H1 (cell line): ENCODE results near the gene KRT23. TPM values are rescaled to one million over a fixed set of nuclear protein-coding genes. Genes with fewer than 3 reads are reported as not detected.

Experiments
- CTCF ChIA-PET: fragments of 300-600 bp; sonication (Branson Sonifier 250); formaldehyde crosslinking; loops from one replicate; lab custom pipeline; 2021; ENCODE audit not compliant: partially characterized antibody; lab: Charles Lee
- POLR2A ChIA-PET: fragments of 300-600 bp; sonication (Branson Sonifier 250); formaldehyde crosslinking; loops from one replicate; lab custom pipeline; 2021; ENCODE audit warnings: inconsistent platforms; ENCODE audit not compliant: partially characterized antibody; lab: Charles Lee
- DNase-seq, 2 experiments: peaks; one replicate each; pipeline versions ENCODE4 v3.0.0 to v3.0.0-alpha.2; 2010 to 2022; ENCODE audit warnings: low spot score in 2 of 2, low read depth in 1 of 2, mixed read lengths in 1 of 2
- FAIRE-seq: peaks from 2 replicates; lab custom pipeline; 2011; peaks lifted over from hg19 to GRCh38; lab: Jason Lieb, UNC
- H2AFZ ChIP-seq: 2 replicates; pipeline ENCODE4 v1.8.1; 2012; ENCODE audit warnings: low read length, inconsistent platforms
- H2AK5ac ChIP-seq: 2 replicates; pipeline ENCODE4 v1.6.1; 2013; ENCODE audit warnings: low read depth, low read length
- H2BK120ac ChIP-seq: replicated peaks from 2 replicates; pipeline ENCODE3; 2013; ENCODE audit warnings: low read depth, low read length, inconsistent platforms
- H2BK12ac ChIP-seq: 2 replicates; pipeline ENCODE4 v1.6.1; 2013; ENCODE audit warnings: low read depth, low read length
- H2BK15ac ChIP-seq: 2 replicates; pipeline ENCODE4 v1.6.1; 2013; ENCODE audit warnings: low read length
- H2BK20ac ChIP-seq: 2 replicates; pipeline ENCODE4 v1.6.1; 2013; ENCODE audit warnings: low read length
- H2BK5ac ChIP-seq: 2 replicates; pipeline ENCODE4 v1.6.1; 2013; ENCODE audit warnings: low read depth, low read length
- H3K14ac ChIP-seq: 2 replicates; pipeline ENCODE4 v1.6.1; 2013; ENCODE audit warnings: inconsistent platforms; ENCODE audit not compliant: insufficient read length
- H3K18ac ChIP-seq: 2 replicates; pipeline ENCODE4 v1.6.1; 2013; ENCODE audit warnings: low read length; ENCODE audit errors: extremely low read depth
- H3K23ac ChIP-seq: 2 replicates; pipeline ENCODE4 v1.6.1; 2013; ENCODE audit warnings: inconsistent platforms; ENCODE audit not compliant: insufficient read length
- H3K23me2 ChIP-seq: 2 replicates; pipeline ENCODE4 v1.6.1; 2013; ENCODE audit warnings: low read depth, low read length
- H3K27ac ChIP-seq: 2 replicates; pipeline ENCODE4 v1.6.1; 2011; ENCODE audit warnings: low read depth, low read length, inconsistent platforms
- H3K27me3 ChIP-seq, 4 experiments: replicated peaks in 1 of 4; 1 replicate in 1 of 4; 2 replicates in 3 of 4; pipeline versions ENCODE4 v1.6.1 to v1.8.1; 2011 to 2013; ENCODE audit warnings: low read length in 3 of 4, mild to moderate bottlenecking in 3 of 4, inconsistent platforms in 2 of 4, mixed read lengths in 2 of 4, moderate library complexity in 1 of 4; ENCODE audit not compliant: control insufficient read depth in 3 of 4, insufficient read depth in 3 of 4; ENCODE audit errors: extremely low read depth in 1 of 4
- H3K36me3 ChIP-seq, 4 experiments: 2 replicates each; pipeline versions ENCODE4 v1.6.1 to v1.8.1; 2011 to 2013; ENCODE audit warnings: mild to moderate bottlenecking in 4 of 4, low read length in 3 of 4, moderate library complexity in 2 of 4, control low read depth in 1 of 4, inconsistent platforms in 1 of 4; ENCODE audit not compliant: insufficient read depth in 4 of 4, control insufficient read depth in 2 of 4
- H3K4ac ChIP-seq: replicated peaks from 2 replicates; pipeline ENCODE3; 2013; ENCODE audit warnings: low read length, low read depth, mixed read lengths, inconsistent platforms; ENCODE audit not compliant: insufficient read length
- H3K4me1 ChIP-seq, 4 experiments: replicated peaks in 1 of 4; 1 replicate in 1 of 4; 2 replicates in 3 of 4; pipeline versions ENCODE4 v1.6.1 to v1.8.1; 2011 to 2013; ENCODE audit warnings: low read length in 3 of 4, inconsistent platforms in 2 of 4, mixed read lengths in 1 of 4; ENCODE audit not compliant: insufficient read depth in 4 of 4, control insufficient read depth in 3 of 4
- H3K4me2 ChIP-seq, 2 experiments: 2 replicates each; pipeline versions ENCODE4 v1.6.1 to v1.8.1; 2011 to 2013; ENCODE audit warnings: low read depth in 2 of 2, low read length in 2 of 2, control low read depth in 1 of 2, inconsistent platforms in 1 of 2, mild to moderate bottlenecking in 1 of 2; ENCODE audit not compliant: insufficient read depth in 1 of 2
- H3K4me3 ChIP-seq, 4 experiments: fragments of 200-600, 300-600 bp in 1 of 4; sonication (generic), shearing (Covaris generic), sonication (Bioruptor Twin) in 1 of 4; 2 replicates each; pipeline versions ENCODE4 v1.5.1 to v1.8.1; 2011 to 2016; ENCODE audit warnings: low read length in 4 of 4, low read depth in 3 of 4, control low read depth in 2 of 4, inconsistent platforms in 2 of 4, mild to moderate bottlenecking in 2 of 4, mixed read lengths in 1 of 4, moderate library complexity in 1 of 4; ENCODE audit not compliant: insufficient read depth in 2 of 4; ENCODE audit errors: extremely low read depth in 1 of 4
- H3K56ac ChIP-seq: replicated peaks from 2 replicates; pipeline ENCODE3; 2013; ENCODE audit warnings: low read depth, mild to moderate bottlenecking, mixed read lengths, low read length, inconsistent platforms; ENCODE audit not compliant: insufficient read length
- H3K79me1 ChIP-seq: 2 replicates; pipeline ENCODE4 v1.6.1; 2013; ENCODE audit warnings: low read depth, low read length, control low read depth
- H3K79me2 ChIP-seq, 2 experiments: 2 replicates each; pipeline versions ENCODE4 v1.6.1 to v1.8.1; 2012 to 2013; ENCODE audit warnings: low read length in 2 of 2, mild to moderate bottlenecking in 2 of 2, inconsistent platforms in 1 of 2; ENCODE audit not compliant: insufficient read depth in 2 of 2, control insufficient read depth in 1 of 2
- H3K9ac ChIP-seq, 4 experiments: replicated peaks in 1 of 4; 1 replicate in 1 of 4; 2 replicates in 3 of 4; pipeline versions ENCODE4 v1.6.1 to v1.8.1; 2011 to 2013; ENCODE audit warnings: low read depth in 3 of 4, low read length in 3 of 4, control low read depth in 2 of 4, mild to moderate bottlenecking in 2 of 4, moderate library complexity in 2 of 4, inconsistent platforms in 1 of 4; ENCODE audit errors: extremely low read depth in 1 of 4
- H3K9me3 ChIP-seq, 2 experiments: 2 replicates each; pipeline versions ENCODE4 v1.6.1 to v1.8.1; 2012 to 2013; ENCODE audit warnings: mild to moderate bottlenecking in 2 of 2, moderate library complexity in 2 of 2, control low read depth in 1 of 2, inconsistent platforms in 1 of 2, low read depth in 1 of 2, low read length in 1 of 2, mixed read lengths in 1 of 2; ENCODE audit not compliant: insufficient read depth in 2 of 2
- H4K20me1 ChIP-seq, 2 experiments: replicated peaks in 1 of 2; 2 replicates each; pipeline versions ENCODE3 to v1.8.1; 2011 to 2013; ENCODE audit warnings: inconsistent platforms in 2 of 2, low read length in 2 of 2, mild to moderate bottlenecking in 1 of 2; ENCODE audit not compliant: insufficient read depth in 2 of 2, control insufficient read depth in 1 of 2
- H4K5ac ChIP-seq: 2 replicates; pipeline ENCODE4 v1.6.1; 2013; ENCODE audit warnings: low read length, low read depth, mixed read lengths, inconsistent platforms; ENCODE audit not compliant: insufficient read length
- H4K8ac ChIP-seq: 2 replicates; pipeline ENCODE4 v1.8.0; 2013; ENCODE audit warnings: mild to moderate bottlenecking, moderate library complexity, low read length, inconsistent platforms; ENCODE audit not compliant: insufficient read depth; ENCODE audit errors: extremely low read depth
- H4K91ac ChIP-seq: replicated peaks from 2 replicates; pipeline ENCODE3; 2013; ENCODE audit warnings: low read length, mixed read lengths, inconsistent platforms; ENCODE audit not compliant: insufficient read length
- CTBP2 ChIP-seq: IDR thresholded peaks from 2 replicates; pipeline ENCODE4 v1.7.0; 2011; ENCODE audit warnings: borderline replicate concordance, mild to moderate bottlenecking, moderate library complexity, mixed read lengths, low read length; ENCODE audit not compliant: insufficient read depth, insufficient read length
- E2F6 ChIP-seq: IDR thresholded peaks from 2 replicates; pipeline ENCODE4 v1.6.1; 2012; ENCODE audit warnings: inconsistent platforms
- POU5F1 ChIP-seq: IDR thresholded peaks from 2 replicates; pipeline ENCODE4 v1.6.1; 2011; ENCODE audit warnings: low read depth, mild to moderate bottlenecking, low read length, moderate library complexity
- WGBS, 2 experiments: shearing (Covaris generic) in 1 of 2; methylation state at CpG; one replicate each; pipeline versions ENCODE4 v1.1.6 to v1.1.7; 2013 to 2015; ENCODE audit warnings: low lambda C conversion rate in 2 of 2, mixed read lengths in 2 of 2, inconsistent platforms in 1 of 2, low coverage in 1 of 2, missing lambda C conversion rate in 1 of 2; ENCODE audit not compliant: insufficient replicate concordance in 2 of 2, insufficient coverage in 1 of 2, insufficient read length in 1 of 2; ENCODE audit errors: extremely low coverage in 1 of 2, missing lambda C conversion rate in 1 of 2; 5-methylcytosine and 5-hydroxymethylcytosine counted together
- polyA plus RNA-seq, 7 experiments: library from polyadenylated mRNA; depleted of rRNA in 3 of 7; stranded (reverse) in 5 of 7; unstranded in 2 of 7; fragments of >200 nt in 5 of 7; fragments of 200-250 nt in 2 of 7; gene quantifications; 1 replicate in 5 of 7; 2 replicates in 1 of 7; 4 replicates in 1 of 7; pipeline versions ENCODE4 v1.2.1 to v1.2.3, GENCODE V29; 2011 to 2013; ENCODE audit warnings: missing spikeins in 2 of 7, mixed read lengths in 2 of 7
- total RNA-seq: library from RNA; stranded (reverse); fragmentation: NEBNext Ultra II Directional; extraction: Animal tissue kit (Norgen Biotek cat#: 25700); gene quantifications from 2 replicates; pipeline ENCODE4 v1.2.1, GENCODE V29; 2021

The KRT23 gene
- total and polyA plus RNA-seq, 2 of the 8 experiments (the other 6 are each of a cell fraction or from before 2014, with no cell fraction given): not detected

- DNase-seq: no peak
- TF ChIP-seq POU5F1 (no peak), E2F6 (no peak), CTBP2 (no peak)
Observed at GRCh38 chr17:40922239-40922638, 15.2 kb downstream of the KRT23 start.

More at GRCh38 chr17:40922239-40922638, 15.2 kb downstream of the KRT23 start:
- 98% methylated on average over 2 of the region's 2 CpGs; no CpG with 5 or more reads in 1 of the 2 experiments for WGBS, 2 experiments
- Histone ChIP-seq H2BK15ac (no peak overlapping the region), H3K9me3 (no peaks in the 10 kb centered on the region), H3K4me1 (no peaks in the 10 kb centered on the region), H3K36me3 (no peaks in the 10 kb centered on the region), H3K79me2 (no peaks in the 10 kb centered on the region), H3K79me1 (no peaks in the 10 kb centered on the region), H2AFZ (no peak overlapping the region), H3K9ac (no peak overlapping the region), H3K18ac (no peak overlapping the region), H3K23ac (no peak overlapping the region), H3K27ac (no peak overlapping the region), H3K4me3 (no peak overlapping the region), H4K91ac (no peak overlapping the region), H3K27me3 (no peaks in the 10 kb centered on the region), H4K8ac (no peak overlapping the region), H3K14ac (no peak overlapping the region), H4K20me1 (no peaks in the 10 kb centered on the region), H2AK5ac (no peak overlapping the region), H4K5ac (no peak overlapping the region), H3K4me2 (no peak overlapping the region), H2BK20ac (no peak overlapping the region), H2BK5ac (no peak overlapping the region), H3K56ac (no peak overlapping the region), H2BK12ac (no peak overlapping the region), H3K23me2 (no peaks in the 10 kb centered on the region), H3K4ac (no peak overlapping the region), H2BK120ac (no peak overlapping the region)
- ChIA-PET POLR2A (no interaction called here), CTCF (interaction anchor here (1.8 kb wide), 1 partner anchor 10 kb away, joined by 4 read pairs; no protein-coding TSS in a partner anchor)
- no peak for FAIRE-seq
